ENCODE data around the gene SMG6. TPM values are rescaled to one million over a fixed set of nuclear protein-coding genes. Genes with fewer than 3 reads are reported as not detected.
A peak's percentile ranks its signal among the peaks of the same experiment; 100 is the strongest.

Gene SMG6
- total and polyA plus RNA-seq, 2 of the 8 experiments (the other 6 are each of a cell fraction or from before 2014, with no cell fraction given) = 18.5 to 25.2 TPM

- Histone ChIP-seq H2AFZ (ENCODE audit: low read length) (no peak overlapping the region), H3K79me2 (ENCODE audit: control insufficient read depth in 1 of 2, insufficient read depth in 2 of 2, low read length in 2 of 2) (no peaks in the 10 kb centered on the region), H3K4me1 (replicated peaks in 1 of 4; ENCODE audit: control insufficient read depth in 3 of 4, insufficient read depth in 4 of 4, low read length in 3 of 4) (peaks cover 3 to 13% (median 7%) of the 10 kb centered on the region in 4 experiments; a peak in 6 of 7 replicates), H2BK20ac (ENCODE audit: low read length) (no peak overlapping the region), H3K18ac (ENCODE audit: extremely low read depth, low read length) (0 out of 2 replicates have a peak overlapping the region, but pooled peaks have one; percentile 9), H2AK5ac (ENCODE audit: low read depth, low read length) (no peak overlapping the region), H3K4me2 (ENCODE audit: insufficient read depth in 1 of 2, low read depth in 2 of 2, low read length in 2 of 2) (peak overlapping the region; percentile 42 to 44), H3K4me3 (ENCODE audit: extremely low read depth in 1 of 4, insufficient read depth in 2 of 4, low read depth in 3 of 4, low read length in 4 of 4) (peak overlapping the region in 1 of 4 experiments; percentile 21; a peak in 1 of 8 replicates), H4K5ac (ENCODE audit: insufficient read length, low read depth, low read length) (no peak overlapping the region), H4K91ac (replicated peaks; ENCODE audit: insufficient read length, low read length) (no peak overlapping the region), H2BK15ac (ENCODE audit: low read length) (no peak overlapping the region), H2BK12ac (ENCODE audit: low read depth, low read length) (peak overlapping the region; percentile 81; the same call in 1 of the 2 replicates), H4K20me1 (replicated peaks in 1 of 2; ENCODE audit: control insufficient read depth in 1 of 2, insufficient read depth in 2 of 2, low read length in 2 of 2) (peaks cover 0 to 3% of the 10 kb centered on the region in 2 experiments), H3K56ac (replicated peaks; ENCODE audit: insufficient read length, low read depth, low read length) (no peak overlapping the region), H3K23me2 (ENCODE audit: low read depth, low read length) (no peaks in the 10 kb centered on the region), H2BK5ac (ENCODE audit: low read depth, low read length) (no peak overlapping the region), H3K14ac (ENCODE audit: insufficient read length) (no peak overlapping the region), H3K23ac (ENCODE audit: insufficient read length) (no peak overlapping the region), H3K27me3 (replicated peaks in 1 of 4; ENCODE audit: control insufficient read depth in 3 of 4, extremely low read depth in 1 of 4, insufficient read depth in 3 of 4, low read length in 3 of 4) (no peaks in the 10 kb centered on the region), H3K36me3 (ENCODE audit: control insufficient read depth in 2 of 4, insufficient read depth in 4 of 4, low read length in 3 of 4) (no peaks in the 10 kb centered on the region), H3K9ac (replicated peaks in 1 of 4; ENCODE audit: extremely low read depth in 1 of 4, low read depth in 3 of 4, low read length in 3 of 4) (no peak overlapping the region), H3K79me1 (ENCODE audit: low read depth, low read length) (peaks cover 2% of the 10 kb centered on the region; the same call in 1 of the 2 replicates), H3K4ac (replicated peaks; ENCODE audit: insufficient read length, low read depth, low read length) (no peak overlapping the region), H4K8ac (ENCODE audit: extremely low read depth, insufficient read depth, low read length) (no peak overlapping the region), H2BK120ac (replicated peaks; ENCODE audit: low read depth, low read length) (no peak overlapping the region), H3K9me3 (ENCODE audit: insufficient read depth in 2 of 2, low read depth in 1 of 2, low read length in 1 of 2) (no peaks in the 10 kb centered on the region), H3K27ac (ENCODE audit: low read depth, low read length) (no peak overlapping the region)
- POLR2A ChIA-PET (ENCODE audit: partially characterized antibody) = interaction anchor here (0.6 to 0.9 kb wide), 2 partner anchors 165 to 335 kb away, joined by 3 read pairs; no protein-coding TSS in a partner anchor
- peak; percentile 29 to 53 for DNase-seq (ENCODE audit: low read depth in 1 of 2, low spot score in 2 of 2)
- CTCF ChIA-PET (ENCODE audit: partially characterized antibody) = interaction anchor here (0.9 to 1.8 kb wide), 6 partner anchors 32 to 107 kb away, joined by 3 to 7 read pairs (median 4); no protein-coding TSS in a partner anchor
- FAIRE-seq = peak; percentile 95
- 42% methylated on average over 11 of the region's 11 CpGs; no CpG with 5 or more reads in 1 of the 2 experiments for WGBS, 2 experiments (ENCODE audit: extremely low coverage in 1 of 2, insufficient coverage in 1 of 2, insufficient read length in 1 of 2, insufficient replicate concordance in 2 of 2, low coverage in 1 of 2, low lambda C conversion rate in 2 of 2, missing lambda C conversion rate in 1 of 2)
- TF ChIP-seq MAX (IDR thresholded peaks at IDR 0.05) (no peak), KDM5A (IDR thresholded peaks at IDR 0.05; ENCODE audit: low read length) (no peak), JUN (IDR thresholded peaks at IDR 0.05; ENCODE audit: low read depth, low read length) (peak; percentile 66; the same call in 1 of the 2 replicates), HDAC2 (IDR thresholded peaks at IDR 0.05; ENCODE audit: borderline replicate concordance in 1 of 2, low read depth in 2 of 2, low read length in 2 of 2) (0 out of 4 replicates have a peak, but pooled peaks of 1 of the 2 experiments have one; percentile 47), PHF8 (conservative IDR thresholded peaks at IDR 0.05; ENCODE audit: low read depth, low read length) (no peak), RFX5 (IDR thresholded peaks at IDR 0.05; ENCODE audit: borderline replicate concordance, low read depth, low read length) (no peak), KDM4A (IDR thresholded peaks at IDR 0.05; ENCODE audit: low read depth, low read length, severe bottlenecking) (no peak)
- TF ChIP-seq, protein P1, sequence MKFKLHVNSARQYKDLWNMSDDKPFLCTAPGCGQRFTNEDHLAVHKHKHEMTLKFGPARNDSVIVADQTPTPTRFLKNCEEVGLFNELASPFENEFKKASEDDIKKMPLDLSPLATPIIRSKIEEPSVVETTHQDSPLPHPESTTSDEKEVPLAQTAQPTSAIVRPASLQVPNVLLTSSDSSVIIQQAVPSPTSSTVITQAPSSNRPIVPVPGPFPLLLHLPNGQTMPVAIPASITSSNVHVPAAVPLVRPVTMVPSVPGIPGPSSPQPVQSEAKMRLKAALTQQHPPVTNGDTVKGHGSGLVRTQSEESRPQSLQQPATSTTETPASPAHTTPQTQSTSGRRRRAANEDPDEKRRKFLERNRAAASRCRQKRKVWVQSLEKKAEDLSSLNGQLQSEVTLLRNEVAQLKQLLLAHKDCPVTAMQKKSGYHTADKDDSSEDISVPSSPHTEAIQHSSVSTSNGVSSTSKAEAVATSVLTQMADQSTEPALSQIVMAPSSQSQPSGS (IDR thresholded peaks at IDR 0.05; ENCODE audit: low read length) = no peak
Observed at GRCh38 chr17:2137342-2138098, 166.1 kb downstream of the SMG6 start.
